Activated CD4-positive, alpha-beta T cell treated with anti-CD3 and anti-CD28 coated beads for 36 hours (primary cell): ENCODE results near the gene PLCL1. TPM values are rescaled to one million over a fixed set of nuclear protein-coding genes. Genes with fewer than 3 reads are reported as not detected.

Experiments used
- ATAC-seq: fragments of 200-7000 bp; cut with Tn5 transposase; one replicate; pipeline ENCODE4 v1.10.0; 2021; ENCODE audit warnings: mild to moderate bottlenecking, moderate library complexity
- CTCF ChIA-PET: fragments of 350-600 bp; sonication (Branson Sonifier 250); formaldehyde crosslinking; loops from one replicate; lab custom pipeline; 2021; ENCODE audit warnings: antibody characterized with exemption; lab: Charles Lee
- POLR2A ChIA-PET: fragments of 350-600 bp; sonication (Branson Sonifier 250); formaldehyde crosslinking; loops from one replicate; lab custom pipeline; 2021; ENCODE audit warnings: antibody characterized with exemption, inconsistent platforms; lab: Charles Lee
- DNase-seq: peaks from one replicate; pipeline ENCODE4 v3.0.0-alpha.2; 2020
- H3K27ac Mint-ChIP-seq: one replicate; pipeline ENCODE4 v1.8.0; 2021; ENCODE audit warnings: mixed read lengths
- H3K27me3 Mint-ChIP-seq: one replicate; pipeline ENCODE4 v1.8.0; 2021; ENCODE audit warnings: mixed read lengths
- H3K36me3 Mint-ChIP-seq: one replicate; pipeline ENCODE4 v1.8.0; 2021; ENCODE audit warnings: low read depth, mixed read lengths
- H3K4me1 Mint-ChIP-seq: one replicate; pipeline ENCODE4 v1.8.0; 2021; ENCODE audit warnings: mixed read lengths
- H3K4me3 Mint-ChIP-seq: one replicate; pipeline ENCODE4 v1.8.0; 2021; ENCODE audit warnings: mild to moderate bottlenecking, moderate library complexity, mixed read lengths
- H3K9me3 Mint-ChIP-seq: one replicate; pipeline ENCODE4 v1.8.0; 2021; ENCODE audit warnings: low read depth, mixed read lengths
- intact Hi-C, 2 experiments: fragments of 100-400 bp; cut with DNase I in 1 of 2; cut with micrococcal nuclease in 1 of 2; formaldehyde crosslinking; loops; one replicate each; pipeline versions ENCODE4 v1.14.2 to v1.15.1; 2022 to 2024; cut with DNase I, micrococcal nuclease
- total RNA-seq, 2 experiments: library from RNA; stranded (reverse); gene quantifications; one replicate each; pipeline ENCODE4 v1.2.3, GENCODE V29; 2021

The PLCL1 gene
- 1 to 10 TPM; 1.6 to 1.7 TPM for total RNA-seq

GRCh38 chr2:197804049-197804757 lies at the start of gene PLCL1:
Gene PLCL1 (plus strand): TSS chr2:197804593.
- H3K27ac Mint-ChIP-seq = peak within 1 kb of the TSS; percentile 84
- H3K36me3 Mint-ChIP-seq = no peaks in the 10 kb centered on the region
- H3K4me3 Mint-ChIP-seq = peak within 1 kb of the TSS; percentile 89
- DNase-seq = peak; percentile 94
- H3K27me3 Mint-ChIP-seq = peaks cover 2% of the 10 kb centered on the region
- intact Hi-C loops = loop anchor here (1.0 to 10.0 kb wide), 8 partner anchors 35 to 1661 kb away; partner anchors contain the start of gene MARS2 (in 1 of the 2)
- no peaks in the 10 kb centered on the region for H3K9me3 Mint-ChIP-seq
- ChIA-PET CTCF (interaction anchor here (0.6 to 1.5 kb wide), 12 partner anchors 9 to 491 kb away, joined by 3 to 13 read pairs (median 5); no protein-coding TSS in a partner anchor), POLR2A (interaction anchor here (1.0 kb wide), 1 partner anchor 34 kb away, joined by 5 read pairs; no protein-coding TSS in a partner anchor)
- H3K4me1 Mint-ChIP-seq = peaks cover 45% of the 10 kb centered on the region
- ATAC-seq = peak; percentile 99

- Mint-ChIP-seq H3K36me3 (no peaks in the 10 kb centered on the region), H3K4me3 (no peak overlapping the region), H3K27me3 (peaks cover 4% of the 10 kb centered on the region), H3K4me1 (no peaks in the 10 kb centered on the region), H3K27ac (no peak overlapping the region), H3K9me3 (peaks cover 8% of the 10 kb centered on the region)
- DNase-seq (no peak), ATAC-seq (no peak)
- CTCF ChIA-PET = no interaction called here
- intact Hi-C loops = no loop called here
- POLR2A ChIA-PET = no interaction called here
These were observed 45.4 kb upstream of the PLCL1 start for GRCh38 chr2:197759013-197759412.

- CTCF ChIA-PET = no interaction called here
- no peak for ATAC-seq
- no peak overlapping the region for H3K4me3 Mint-ChIP-seq
- intact Hi-C loops = no loop called here
- no peaks in the 10 kb centered on the region for H3K36me3 Mint-ChIP-seq
- DNase-seq = no peak
- H3K9me3 Mint-ChIP-seq = peaks cover 8% of the 10 kb centered on the region
- H3K27me3 Mint-ChIP-seq = peaks cover 4% of the 10 kb centered on the region
- H3K4me1 Mint-ChIP-seq = no peaks in the 10 kb centered on the region
- POLR2A ChIA-PET = no interaction called here
- no peak overlapping the region for H3K27ac Mint-ChIP-seq
These were observed 44.6 kb upstream of the PLCL1 start for GRCh38 chr2:197759625-197760292.

- Mint-ChIP-seq H3K4me3 (no peak overlapping the region), H3K27me3 (peaks cover 5% of the 10 kb centered on the region), H3K4me1 (no peaks in the 10 kb centered on the region), H3K36me3 (no peaks in the 10 kb centered on the region), H3K27ac (no peak overlapping the region), H3K9me3 (peaks cover 8% of the 10 kb centered on the region)
- intact Hi-C loops = no loop called here
- ChIA-PET POLR2A (no interaction called here), CTCF (no interaction called here)
- no peak for DNase-seq
- no peak for ATAC-seq
These were observed 44.1 kb upstream of the PLCL1 start for GRCh38 chr2:197760293-197760657.

- peak; percentile 51 for DNase-seq
These were observed 26.5 kb upstream of the PLCL1 start for GRCh38 chr2:197777823-197778407.

GRCh38 chr2:197779261-197779660 lies 25.1 kb upstream of the PLCL1 start:
- H3K27ac Mint-ChIP-seq = no peak overlapping the region
- intact Hi-C loops = loop anchor here (5.0 to 10.0 kb wide), 5 partner anchors 284 to 1027 kb away; partner anchors contain the start of gene HSPD1 (in 1 of the 2)
- no peak for ATAC-seq
- no peak overlapping the region for H3K4me3 Mint-ChIP-seq
- peaks cover 6% of the 10 kb centered on the region for H3K27me3 Mint-ChIP-seq
- ChIA-PET CTCF (interaction anchor here (0.9 to 2.9 kb wide), 12 partner anchors 11 to 1025 kb away, joined by 3 to 31 read pairs (median 5); partner anchors contain the start of gene PLCL1), POLR2A (no interaction called here)
- no peaks in the 10 kb centered on the region for H3K36me3 Mint-ChIP-seq
- no peaks in the 10 kb centered on the region for H3K4me1 Mint-ChIP-seq
- no peaks in the 10 kb centered on the region for H3K9me3 Mint-ChIP-seq
- no peak for DNase-seq

More at GRCh38 chr2:197777823-197778407, 26.5 kb upstream of the PLCL1 start:
- CTCF ChIA-PET = interaction anchor here (1.1 to 2.9 kb wide), 4 partner anchors 15 to 1024 kb away, joined by 3 to 31 read pairs (median 4); no protein-coding TSS in a partner anchor
- H3K9me3 Mint-ChIP-seq = no peaks in the 10 kb centered on the region
- POLR2A ChIA-PET = no interaction called here
- no peak for ATAC-seq
- intact Hi-C loops = loop anchor here (1.0 to 10.0 kb wide), 7 partner anchors 71 to 1026 kb away; partner anchors contain the start of gene HSPD1 (in 1 of the 2)
- no peak overlapping the region for H3K4me3 Mint-ChIP-seq
- no peak overlapping the region for H3K27ac Mint-ChIP-seq
- no peaks in the 10 kb centered on the region for H3K36me3 Mint-ChIP-seq
- no peaks in the 10 kb centered on the region for H3K4me1 Mint-ChIP-seq
- H3K27me3 Mint-ChIP-seq = peaks cover 6% of the 10 kb centered on the region

GRCh38 chr2:197782126-197782525 lies 22.3 kb upstream of the PLCL1 start:
- ChIA-PET CTCF (interaction anchor here (1.5 to 2.1 kb wide), 2 partner anchors 70 to 77 kb away, joined by 3 to 5 read pairs; partner anchors contain the start of gene MARS2), POLR2A (interaction anchor here (0.6 kb wide), 1 partner anchor 261 kb away, joined by 3 read pairs; no protein-coding TSS in a partner anchor)
- Mint-ChIP-seq H3K4me1 (peaks cover 2% of the 10 kb centered on the region), H3K27ac (no peak overlapping the region), H3K36me3 (no peaks in the 10 kb centered on the region), H3K4me3 (no peak overlapping the region), H3K27me3 (peaks cover 10% of the 10 kb centered on the region), H3K9me3 (no peaks in the 10 kb centered on the region)
- intact Hi-C loops = loop anchor here in 1 of 2 experiments (10.0 kb wide), 1 partner anchor 767 kb away; no protein-coding TSS in a partner anchor
- ATAC-seq (no peak), DNase-seq (no peak)

GRCh38 chr2:197784956-197785941 lies 19.1 kb upstream of the PLCL1 start, which contains the start of gene BOLL:
Gene BOLL (minus strand): TSS chr2:197785319. CDS start chr2:197781850, 3,469 bp downstream.
- ATAC-seq = no peak
- H3K4me3 Mint-ChIP-seq = peak within 1 kb of the TSS; percentile 67
- H3K36me3 Mint-ChIP-seq = no peaks in the 10 kb centered on the region
- DNase-seq = no peak
- ChIA-PET CTCF (interaction anchor here (0.7 to 2.6 kb wide), 5 partner anchors 23 to 512 kb away, joined by 3 to 12 read pairs (median 3); no protein-coding TSS in a partner anchor), POLR2A (no interaction called here)
- intact Hi-C loops = loop anchor here in 1 of 2 experiments (10.0 kb wide), 1 partner anchor 770 kb away; no protein-coding TSS in a partner anchor
- H3K9me3 Mint-ChIP-seq = no peaks in the 10 kb centered on the region
- no peak within 1 kb of the TSS for H3K27ac Mint-ChIP-seq
- H3K4me1 Mint-ChIP-seq = peaks cover 2% of the 10 kb centered on the region
- H3K27me3 Mint-ChIP-seq = peaks cover 17% of the 10 kb centered on the region

- H3K9me3 Mint-ChIP-seq = no peaks in the 10 kb centered on the region
- peaks cover 2% of the 10 kb centered on the region for H3K4me1 Mint-ChIP-seq
- peaks cover 17% of the 10 kb centered on the region for H3K27me3 Mint-ChIP-seq
- POLR2A ChIA-PET = no interaction called here
- intact Hi-C loops = loop anchor here in 1 of 2 experiments (2.0 to 10.0 kb wide), 2 partner anchors 79 to 771 kb away; no protein-coding TSS in a partner anchor
- peak; percentile 82 for ATAC-seq
- CTCF ChIA-PET = interaction anchor here (0.6 to 2.6 kb wide), 8 partner anchors 22 to 511 kb away, joined by 3 to 12 read pairs (median 3); partner anchors contain the start of gene MARS2
- no peaks in the 10 kb centered on the region for H3K36me3 Mint-ChIP-seq
- no peak overlapping the region for H3K27ac Mint-ChIP-seq
- peak; percentile 87 for DNase-seq
- H3K4me3 Mint-ChIP-seq = peak overlapping the region; percentile 67
These were observed 18.1 kb upstream of the PLCL1 start for GRCh38 chr2:197786010-197786877.
